NCI-H446 treated with DMSO at 0.1 percent for 48 hours (cell line): ENCODE data around the gene DCTN2.

Experiments
- DNase-seq: peaks from one replicate; lab custom pipeline; 2025; lab: John Stamatoyannopoulos, UW

The DCTN2 gene

GRCh38 chr12:57488402-57489156, 58.4 kb downstream of the DCTN2 start:
- no peak for DNase-seq

- DNase-seq = peak; percentile 92
These were observed 59.2 kb downstream of the DCTN2 start, which contains the start of gene MARS1 for GRCh38 chr12:57487597-57488401. MARS1 (plus strand) TSS chr12:57488068; CDS start chr12:57488091, 23 bp downstream.

GRCh38 chr12:57487055-57487596, 59.9 kb downstream of the DCTN2 start:
- no peak for DNase-seq

- no peak for DNase-seq
These were observed 61.3 kb downstream of the DCTN2 start for GRCh38 chr12:57485695-57486094.

- no peak for DNase-seq
These were observed 63.5 kb downstream of the DCTN2 start for GRCh38 chr12:57483466-57483865.

- DNase-seq = no peak
These were observed 65.3 kb downstream of the DCTN2 start for GRCh38 chr12:57481671-57482070.
